Muscle layer of colon (tissue), 2 donors: ENCODE data around the gene SLC4A3.

ENCODE experiments used
- H3K27ac ChIP-seq: one replicate; pipeline ENCODE4 v1.7.0; 2013; ENCODE audit warnings: low read depth, mild to moderate bottlenecking, low read length, moderate library complexity
- H3K27me3 ChIP-seq, 2 donors: one replicate each; pipeline ENCODE4 v1.7.0; 2013; ENCODE audit warnings: low read length in 2 of 2, mild to moderate bottlenecking in 2 of 2; ENCODE audit not compliant: insufficient read depth in 2 of 2, control insufficient read depth in 1 of 2
- H3K36me3 ChIP-seq: one replicate; pipeline ENCODE4 v1.7.0; 2013; ENCODE audit warnings: mild to moderate bottlenecking, low read length; ENCODE audit not compliant: insufficient read depth
- H3K4me1 ChIP-seq: one replicate; pipeline ENCODE4 v1.7.0; 2013; ENCODE audit warnings: mild to moderate bottlenecking, low read length; ENCODE audit not compliant: insufficient read depth
- H3K4me3 ChIP-seq, 2 donors: one replicate each; pipeline ENCODE4 v1.7.0; 2013; ENCODE audit warnings: low read length in 2 of 2, low read depth in 1 of 2, mild to moderate bottlenecking in 1 of 2, moderate library complexity in 1 of 2
- H3K9ac ChIP-seq: one replicate; pipeline ENCODE4 v1.7.0; 2013; ENCODE audit warnings: low read length
- H3K9me3 ChIP-seq: one replicate; pipeline ENCODE4 v1.7.0; 2013; ENCODE audit warnings: mild to moderate bottlenecking, low read length
- donor health status: abdominal sarcoma.
- donor health status: Adenocarcinoma of cecum.

The SLC4A3 gene

DNA sequence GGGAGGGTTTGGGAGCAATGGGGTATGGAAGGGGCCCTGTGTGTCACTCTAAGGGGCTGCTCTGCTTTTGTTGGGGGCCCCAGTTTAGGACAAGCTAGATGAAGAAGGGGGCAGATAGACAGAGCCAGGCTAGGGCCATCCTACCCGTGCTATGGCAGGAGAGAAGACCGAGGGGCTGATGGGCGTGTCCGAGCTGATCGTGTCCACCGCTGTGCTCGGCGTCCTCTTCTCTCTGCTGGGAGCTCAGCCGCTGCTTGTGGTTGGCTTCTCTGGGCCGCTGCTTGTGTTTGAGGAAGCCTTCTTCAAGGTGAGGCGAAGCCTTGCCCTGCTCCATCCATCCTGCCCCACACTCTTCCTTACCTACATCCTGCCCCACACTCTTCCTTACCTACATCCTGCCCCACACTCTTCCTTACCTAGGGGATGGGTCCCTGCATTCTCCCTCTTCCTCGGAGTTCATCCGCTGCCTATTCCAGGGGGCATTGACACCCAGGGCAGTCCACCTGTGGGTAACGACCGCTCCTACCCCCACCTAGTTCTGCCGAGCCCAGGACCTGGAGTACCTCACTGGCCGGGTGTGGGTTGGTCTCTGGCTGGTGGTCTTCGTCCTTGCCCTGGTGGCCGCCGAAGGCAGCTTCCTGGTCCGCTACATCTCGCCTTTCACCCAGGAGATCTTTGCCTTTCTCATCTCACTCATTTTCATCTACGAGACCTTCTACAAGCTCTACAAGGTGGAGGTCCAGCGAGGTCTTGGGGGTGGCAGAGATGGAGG, 8.9 kb downstream of the SLC4A3 start:
- Histone ChIP-seq H3K9me3 (no peaks in the 10 kb centered on the region), H3K4me1 (no peaks in the 10 kb centered on the region), H3K27me3 (no peaks in the 10 kb centered on the region), H3K4me3 (no peak overlapping the region), H3K9ac (no peak overlapping the region), H3K36me3 (no peaks in the 10 kb centered on the region), H3K27ac (no peak overlapping the region)

DNA sequence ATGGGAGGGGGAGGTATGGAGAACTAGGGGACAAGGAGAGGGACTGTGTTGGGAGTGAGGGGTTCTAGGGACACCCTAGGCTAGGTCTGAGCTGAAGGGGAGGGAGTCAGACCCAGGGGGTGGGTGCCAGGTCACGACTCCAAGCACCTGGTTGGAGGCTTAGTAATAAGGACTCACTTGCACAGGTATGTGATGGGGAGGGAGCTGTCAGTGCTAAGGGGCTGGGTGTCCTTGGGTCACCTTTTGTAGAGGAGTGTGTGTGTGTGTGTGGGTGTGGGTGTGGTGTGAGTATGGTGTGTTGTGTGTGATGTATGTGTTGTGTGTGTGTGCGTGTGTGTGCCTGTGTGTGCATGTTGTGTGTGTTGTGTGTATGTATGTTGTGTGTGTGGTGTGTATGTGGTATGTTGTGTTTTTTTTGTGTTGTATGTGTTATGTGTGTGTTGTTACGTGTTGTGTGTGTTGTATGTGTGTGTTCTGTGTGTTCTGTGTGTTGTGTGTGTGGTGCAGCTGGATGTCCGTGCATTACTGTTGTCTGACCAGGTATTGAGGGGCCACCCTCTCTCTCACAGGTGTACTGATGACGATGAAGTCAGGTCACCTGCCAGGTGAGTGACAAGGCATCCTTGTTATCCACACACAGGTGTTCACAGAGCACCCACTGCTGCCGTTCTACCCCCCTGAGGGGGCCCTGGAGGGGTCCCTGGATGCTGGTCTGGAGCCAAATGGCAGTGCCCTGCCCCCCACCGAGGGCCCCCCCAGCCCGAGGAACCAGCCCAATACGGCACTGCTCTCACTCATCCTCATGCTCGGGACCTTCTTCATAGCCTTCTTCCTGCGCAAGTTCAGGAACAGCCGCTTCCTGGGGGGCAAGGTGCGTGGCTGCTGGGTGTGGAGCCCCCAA, 9.8 kb downstream of the SLC4A3 start:
- Histone ChIP-seq H3K9ac (no peak overlapping the region), H3K4me3 (no peak overlapping the region), H3K36me3 (no peaks in the 10 kb centered on the region), H3K4me1 (peaks cover 1% of the 10 kb centered on the region), H3K27me3 (no peaks in the 10 kb centered on the region), H3K9me3 (no peaks in the 10 kb centered on the region), H3K27ac (no peak overlapping the region)

GRCh38 chr2:219637842-219638185, 10.4 kb downstream of the SLC4A3 start:
- Histone ChIP-seq H3K36me3 (no peaks in the 10 kb centered on the region), H3K4me1 (peaks cover 7% of the 10 kb centered on the region), H3K27me3 (no peaks in the 10 kb centered on the region), H3K9ac (no peak overlapping the region), H3K4me3 (no peak overlapping the region), H3K27ac (no peak overlapping the region), H3K9me3 (no peaks in the 10 kb centered on the region)

GRCh38 chr2:219638217-219638947, 11.0 kb downstream of the SLC4A3 start:
- no peaks in the 10 kb centered on the region for H3K9me3 ChIP-seq
- H3K4me3 ChIP-seq = no peak overlapping the region
- H3K9ac ChIP-seq = no peak overlapping the region
- H3K4me1 ChIP-seq = peaks cover 8% of the 10 kb centered on the region
- no peaks in the 10 kb centered on the region for H3K36me3 ChIP-seq
- no peaks in the 10 kb centered on the region for H3K27me3 ChIP-seq
- H3K27ac ChIP-seq = no peak overlapping the region

DNA sequence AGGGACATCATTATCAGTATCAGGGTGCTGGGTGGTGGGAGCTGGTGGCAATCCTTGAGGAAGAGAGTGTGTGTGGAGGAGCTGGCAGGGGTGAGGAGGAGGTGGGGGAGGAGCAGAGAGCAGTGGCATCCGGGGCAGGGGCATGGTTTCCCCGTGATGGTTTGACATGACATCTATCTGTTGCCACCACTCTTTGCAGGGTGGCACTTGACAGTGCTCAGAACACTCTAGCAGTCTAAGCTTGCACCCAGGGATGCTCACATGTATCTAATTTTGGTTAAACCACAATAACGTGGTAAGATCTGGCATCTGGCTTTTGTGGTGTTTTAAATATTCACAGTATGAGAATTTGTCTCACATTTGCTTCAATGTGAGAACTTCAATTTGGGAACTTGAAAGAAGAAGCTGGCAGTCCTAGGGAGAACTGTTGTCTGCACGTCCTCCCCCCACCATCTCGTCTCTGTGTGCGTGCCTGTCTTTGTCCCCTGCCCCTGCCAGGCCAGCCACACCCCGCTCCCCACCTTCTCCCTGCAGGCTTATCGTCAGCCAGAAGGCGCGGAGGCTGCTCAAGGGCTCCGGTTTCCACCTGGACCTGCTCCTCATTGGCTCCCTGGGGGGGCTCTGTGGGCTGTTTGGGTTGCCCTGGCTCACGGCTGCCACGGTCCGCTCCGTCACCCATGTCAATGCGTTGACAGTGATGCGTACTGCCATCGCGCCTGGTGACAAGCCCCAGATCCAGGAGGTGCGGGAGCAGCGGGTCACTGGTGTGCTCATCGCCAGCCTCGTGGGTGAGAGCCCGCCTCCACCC, 11.7 kb downstream of the SLC4A3 start:
- Histone ChIP-seq H3K9ac (no peak overlapping the region), H3K4me1 (peaks cover 8% of the 10 kb centered on the region), H3K9me3 (no peaks in the 10 kb centered on the region), H3K4me3 (no peak overlapping the region), H3K36me3 (no peaks in the 10 kb centered on the region), H3K27me3 (no peaks in the 10 kb centered on the region), H3K27ac (no peak overlapping the region)

DNA sequence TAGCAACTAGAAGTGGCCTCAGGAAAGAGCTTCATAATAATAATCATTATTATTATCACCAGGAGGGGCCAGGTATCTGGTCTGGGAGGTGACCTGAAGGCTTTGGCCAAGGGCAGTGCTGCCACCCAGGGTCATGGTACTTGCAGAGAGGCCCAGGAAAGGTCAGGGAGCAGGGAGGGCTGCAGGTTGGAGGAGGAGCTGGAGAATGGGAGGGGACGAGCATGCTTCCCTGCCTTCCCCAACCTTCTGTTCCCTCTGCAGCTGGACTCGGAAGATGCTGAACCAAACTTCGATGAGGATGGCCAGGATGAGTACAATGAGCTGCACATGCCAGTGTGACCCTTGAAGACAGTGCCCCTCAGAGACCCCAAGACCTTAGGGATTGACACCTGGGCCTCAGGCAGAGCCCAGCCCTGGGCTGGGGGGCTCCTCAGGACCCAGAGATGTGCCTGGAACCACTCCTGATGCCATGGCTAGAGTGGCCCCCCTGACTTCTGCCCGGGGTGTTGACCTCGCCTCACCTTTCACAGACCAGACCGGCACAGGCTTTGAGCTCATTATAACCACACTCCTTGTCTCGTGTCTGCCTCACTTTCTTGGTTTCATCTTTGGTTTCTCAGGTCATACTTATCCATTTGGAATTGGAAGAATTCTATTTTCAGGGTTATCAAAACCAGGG, 14.1 kb downstream of the SLC4A3 start:
- no peaks in the 10 kb centered on the region for H3K9me3 ChIP-seq
- no peaks in the 10 kb centered on the region for H3K36me3 ChIP-seq
- no peak overlapping the region for H3K4me3 ChIP-seq
- peaks cover 8% of the 10 kb centered on the region for H3K4me1 ChIP-seq
- no peak overlapping the region for H3K27ac ChIP-seq
- H3K27me3 ChIP-seq = no peaks in the 10 kb centered on the region
- no peak overlapping the region for H3K9ac ChIP-seq

DNA sequence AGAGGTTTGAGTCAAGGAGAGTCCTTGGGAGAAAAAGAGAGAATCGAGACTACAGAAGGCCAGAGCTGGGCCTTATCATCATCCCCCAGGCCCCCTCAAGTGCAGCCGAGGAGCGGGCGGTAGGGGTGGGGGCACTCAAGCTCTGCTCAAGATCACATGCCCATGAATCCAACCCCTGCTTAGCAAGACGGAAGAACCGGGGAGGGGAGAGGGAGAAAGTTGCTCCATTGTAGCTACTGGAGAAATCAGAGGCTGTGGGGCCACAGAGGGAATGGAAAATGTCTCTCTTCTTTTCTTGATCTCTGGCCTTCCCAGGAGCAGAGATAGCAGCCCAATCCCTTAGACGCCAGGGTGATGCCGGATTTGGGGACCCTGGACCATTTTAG, 14.6 kb downstream of the SLC4A3 start:
- H3K4me1 ChIP-seq = peaks cover 8% of the 10 kb centered on the region
- H3K27ac ChIP-seq = no peak overlapping the region
- no peaks in the 10 kb centered on the region for H3K9me3 ChIP-seq
- H3K27me3 ChIP-seq = no peaks in the 10 kb centered on the region
- H3K4me3 ChIP-seq = no peak overlapping the region
- H3K36me3 ChIP-seq = no peaks in the 10 kb centered on the region
- no peak overlapping the region for H3K9ac ChIP-seq

DNA sequence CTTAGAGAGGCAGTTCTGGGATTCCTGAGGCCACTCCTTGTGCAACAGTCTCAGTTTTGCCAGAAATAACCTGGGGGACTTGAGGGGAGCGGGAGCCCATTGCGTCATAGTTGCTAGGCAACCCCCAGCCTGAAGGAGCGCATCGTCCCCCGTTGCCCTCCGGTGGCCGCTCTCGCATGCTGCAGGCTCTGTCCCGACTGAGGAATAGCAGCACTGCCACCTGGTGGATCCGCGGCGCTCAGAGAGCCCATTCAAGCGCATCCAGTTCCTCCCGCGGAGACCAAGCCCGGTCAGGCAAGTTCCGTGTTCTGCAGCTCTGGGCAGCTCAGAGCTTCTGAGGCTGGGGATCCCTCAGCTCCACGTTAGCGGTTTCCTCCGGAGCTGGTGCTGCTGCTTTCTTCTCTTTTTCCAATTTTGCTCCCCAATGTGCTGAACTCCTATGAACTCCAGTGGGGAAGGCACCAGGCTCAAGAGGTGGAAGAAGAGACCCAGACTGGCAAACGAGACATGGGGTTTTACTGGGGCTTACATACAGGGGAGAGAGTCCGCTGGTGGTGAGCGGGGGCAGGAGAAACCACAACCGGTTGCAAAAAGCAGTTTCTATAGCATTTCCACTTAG, 15.1 kb downstream of the SLC4A3 start:
- no peaks in the 10 kb centered on the region for H3K27me3 ChIP-seq
- H3K4me3 ChIP-seq = no peak overlapping the region
- H3K36me3 ChIP-seq = no peaks in the 10 kb centered on the region
- no peaks in the 10 kb centered on the region for H3K9me3 ChIP-seq
- no peak overlapping the region for H3K9ac ChIP-seq
- peaks cover 8% of the 10 kb centered on the region for H3K4me1 ChIP-seq
- H3K27ac ChIP-seq = no peak overlapping the region

GRCh38 chr2:219643084-219643473, 15.6 kb downstream of the SLC4A3 start:
- Histone ChIP-seq H3K9ac (no peak overlapping the region), H3K4me3 (no peak overlapping the region), H3K9me3 (no peaks in the 10 kb centered on the region), H3K27me3 (no peaks in the 10 kb centered on the region), H3K4me1 (peaks cover 8% of the 10 kb centered on the region), H3K36me3 (no peaks in the 10 kb centered on the region), H3K27ac (no peak overlapping the region)

DNA sequence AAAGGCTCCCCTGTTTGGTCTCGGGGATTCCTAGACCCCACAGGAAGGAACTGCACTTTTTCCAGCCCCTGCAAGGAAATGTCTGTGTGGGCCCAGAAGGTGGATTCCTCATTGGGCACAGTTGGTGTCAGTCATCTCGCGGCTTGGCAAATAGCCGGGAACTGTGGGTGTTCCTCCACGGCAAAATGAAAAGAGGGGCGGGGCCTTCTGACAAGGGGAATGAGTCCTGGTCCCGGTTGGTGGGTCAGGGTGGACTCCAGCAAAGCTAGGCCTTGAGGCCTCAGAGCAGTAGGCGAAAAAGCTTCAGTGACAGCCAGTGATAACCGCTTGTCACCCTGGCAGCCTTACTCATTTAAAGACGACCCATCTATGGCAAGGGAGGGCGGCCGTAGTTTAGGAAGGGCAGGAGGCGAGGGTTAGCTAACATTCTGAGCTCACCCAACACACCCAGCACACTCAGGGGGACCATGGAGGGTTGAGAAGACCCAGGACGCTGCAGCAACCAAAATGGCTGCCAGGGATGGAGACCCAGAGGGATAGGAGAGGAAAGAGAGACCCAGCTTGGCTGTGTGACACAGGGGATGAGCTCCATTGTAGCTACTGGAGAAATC, 16.5 kb downstream of the SLC4A3 start:
- H3K27me3 ChIP-seq = no peaks in the 10 kb centered on the region
- no peak overlapping the region for H3K4me3 ChIP-seq
- peaks cover 8% of the 10 kb centered on the region for H3K4me1 ChIP-seq
- no peaks in the 10 kb centered on the region for H3K9me3 ChIP-seq
- no peak overlapping the region for H3K27ac ChIP-seq
- H3K9ac ChIP-seq = no peak overlapping the region
- H3K36me3 ChIP-seq = no peaks in the 10 kb centered on the region
